ENCODE data around the gene FGF8.

FGF8 gene

GRCh38 chr10:101725296-101726114 lies 50.4 kb downstream of the FGF8 start:
- no peak for DNase-seq (ENCODE audit: low read depth)

DNA sequence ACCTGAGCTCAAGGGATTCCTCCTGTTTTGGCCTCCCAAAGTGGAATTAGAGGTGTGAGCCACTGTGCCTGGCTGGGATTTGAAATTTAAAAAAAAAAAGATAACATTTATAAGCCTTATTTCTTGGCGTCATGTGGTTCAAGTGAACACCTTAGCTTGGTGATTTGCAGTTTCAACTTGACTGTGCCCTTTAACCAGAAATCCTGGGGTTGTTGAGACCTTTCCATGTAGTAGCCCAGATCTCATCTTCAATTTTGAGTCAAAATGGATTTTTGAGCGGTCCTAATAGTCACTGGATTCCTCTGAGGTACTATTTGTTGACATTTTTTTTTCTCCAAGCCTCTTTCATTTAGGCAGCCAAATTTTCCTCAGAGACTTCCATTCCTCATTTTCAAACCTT lies 51.5 kb downstream of the FGF8 start:
- no peak for DNase-seq (ENCODE audit: low read depth)

DNA sequence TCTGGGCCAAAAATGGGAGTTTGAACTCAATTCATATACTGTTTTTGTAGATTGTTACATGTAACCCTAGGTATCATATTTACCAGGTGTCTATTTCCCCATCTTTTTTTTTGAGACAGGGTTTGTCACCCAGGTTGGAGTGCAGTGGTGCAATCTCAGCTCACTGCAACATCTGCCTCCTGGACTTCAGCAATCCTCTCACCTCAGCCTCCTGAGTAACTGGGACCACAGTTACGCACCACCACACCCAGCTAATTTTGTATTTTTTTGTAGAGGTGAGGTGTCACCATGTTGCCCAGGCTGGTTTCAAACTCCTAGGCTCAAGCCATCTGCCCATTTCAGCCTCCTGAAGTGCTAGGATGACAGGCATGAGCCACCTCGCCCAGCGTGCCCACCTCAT lies 52.7 kb downstream of the FGF8 start:
- no peak for DNase-seq (ENCODE audit: low read depth)

- no peak for DNase-seq (ENCODE audit: low read depth)
These were observed 54.1 kb downstream of the FGF8 start for GRCh38 chr10:101721806-101722205.

DNA sequence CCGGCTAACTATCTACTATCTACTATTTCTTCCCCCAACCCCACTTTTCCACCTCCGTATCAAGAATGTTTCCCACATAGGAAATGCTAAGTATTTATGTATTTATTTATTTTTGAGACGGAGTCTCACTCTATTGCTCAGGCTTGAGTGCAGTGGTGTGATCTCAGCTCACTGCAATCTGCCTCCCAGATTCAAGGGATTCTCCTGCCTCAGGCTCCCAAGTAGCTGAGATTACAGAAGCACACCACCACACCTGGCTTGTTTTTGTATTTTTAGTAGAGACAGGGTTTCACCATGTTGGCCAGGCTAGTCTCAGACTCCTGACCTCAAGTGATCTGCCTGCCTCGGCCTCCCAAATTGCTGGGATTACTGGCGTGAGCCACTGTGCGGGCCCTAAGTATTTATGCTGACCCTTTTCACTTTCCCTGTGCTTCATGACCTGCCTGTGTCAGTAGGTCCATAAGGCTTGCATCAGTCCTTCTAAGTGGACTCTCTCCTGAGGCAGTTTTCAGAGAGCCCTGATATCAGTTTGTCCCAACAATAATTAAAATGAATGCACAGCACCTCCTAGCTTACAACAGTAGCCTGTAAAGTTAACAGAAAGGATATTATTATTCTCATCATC lies 55.2 kb downstream of the FGF8 start:
- no peak for DNase-seq (ENCODE audit: low read depth)
